OCI-LY3 (cell line): ENCODE results near the gene ALOXE3.
A peak's percentile ranks its signal among the peaks of the same experiment; 100 is the strongest.

ENCODE experiments used
- H2AFZ ChIP-seq: fragments of 200-600, 300-600 bp; shearing (Covaris generic); 2 replicates; pipeline ENCODE4 v1.6.0; 2014; ENCODE audit warnings: antibody characterized with exemption, low read depth, low read length
- H3K27ac ChIP-seq: fragments of 200-600, 300-600 bp; sonication (generic); 2 replicates; pipeline ENCODE4 v1.5.1; 2014; ENCODE audit warnings: mild to moderate bottlenecking, low read length, moderate library complexity, mixed read lengths
- H3K27me3 ChIP-seq: fragments of 200-600, 300-600 bp; sonication (generic); 2 replicates; pipeline ENCODE4 v1.6.1; 2014; ENCODE audit warnings: low read depth, low read length, mixed read lengths
- H3K36me3 ChIP-seq: fragments of 200-600, 300-600 bp; sonication (generic); replicated peaks from 2 replicates; pipeline ENCODE3; 2014; ENCODE audit warnings: low read depth, low read length, mixed read lengths
- H3K4me1 ChIP-seq: fragments of 300-600, 200-600 bp; sonication (generic); 2 replicates; pipeline ENCODE4 v1.6.1; 2014; ENCODE audit warnings: low read length, mixed read lengths
- H3K4me2 ChIP-seq: fragments of 200-600, 300-600 bp; sonication (generic); 2 replicates; pipeline ENCODE4 v1.6.1; 2014; ENCODE audit warnings: low read length, mixed read lengths
- H3K4me3 ChIP-seq: fragments of 300-600, 200-600 bp; sonication (generic); 2 replicates; pipeline ENCODE4 v1.5.1; 2014; ENCODE audit warnings: antibody characterized with exemption, mild to moderate bottlenecking, low read length, moderate library complexity
- H3K79me2 ChIP-seq: fragments of 300-600, 200-600 bp; shearing (Covaris generic); 2 replicates; pipeline ENCODE4 v1.6.1; 2014; ENCODE audit warnings: mild to moderate bottlenecking, low read length, mixed read lengths
- H3K9ac ChIP-seq: fragments of 300-600, 200-600 bp; shearing (Covaris generic); 2 replicates; pipeline ENCODE4 v1.6.0; 2014; ENCODE audit warnings: mild to moderate bottlenecking, low read length, moderate library complexity
- H3K9me3 ChIP-seq: fragments of 200-600, 300-600 bp; shearing (Covaris generic); 2 replicates; pipeline ENCODE4 v1.6.1; 2014; ENCODE audit warnings: low read length, mixed read lengths; ENCODE audit not compliant: insufficient read depth
- H4K20me1 ChIP-seq: fragments of 200-600, 300-600 bp; sonication (generic); 2 replicates; pipeline ENCODE4 v1.6.1; 2016; ENCODE audit warnings: low read length, mixed read lengths; ENCODE audit not compliant: insufficient read depth
- EZH2phosphoT487 ChIP-seq: fragments of 200-600 bp; shearing (Covaris generic); IDR thresholded peaks from 2 replicates; pipeline ENCODE4 v1.6.1; 2018; ENCODE audit warnings: antibody characterized with exemption, mixed run types, low read depth
- TF ChIP-seq, protein P1 (sequence below): fragments of 200-600, 300-600 bp; sonication (generic); IDR thresholded peaks from 2 replicates; pipeline ENCODE4 v1.5.1; 2014; ENCODE audit warnings: antibody characterized with exemption, low read length, low read depth

Gene ALOXE3

DNA sequence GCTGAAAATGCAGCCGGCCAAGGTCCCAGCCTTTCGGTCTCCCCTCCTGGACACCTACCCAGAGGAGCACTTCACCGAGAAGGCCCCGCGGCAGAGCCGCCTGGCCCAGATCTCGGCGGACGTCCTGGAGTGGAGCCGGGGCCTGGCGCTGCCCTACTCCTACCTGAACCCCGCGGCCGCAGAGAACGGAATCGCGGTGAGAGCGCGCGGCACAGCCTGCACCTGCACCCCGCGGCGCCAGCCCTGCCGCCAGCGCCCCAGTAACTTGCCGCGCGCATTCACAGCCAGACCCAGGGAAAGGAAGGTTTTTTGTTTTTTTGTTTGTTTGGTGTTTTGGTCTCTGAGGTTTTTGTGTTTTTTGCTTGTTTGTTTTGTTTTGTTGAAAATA is 46.0 kb downstream of the ALOXE3 start:
- TF ChIP-seq, protein P1, sequence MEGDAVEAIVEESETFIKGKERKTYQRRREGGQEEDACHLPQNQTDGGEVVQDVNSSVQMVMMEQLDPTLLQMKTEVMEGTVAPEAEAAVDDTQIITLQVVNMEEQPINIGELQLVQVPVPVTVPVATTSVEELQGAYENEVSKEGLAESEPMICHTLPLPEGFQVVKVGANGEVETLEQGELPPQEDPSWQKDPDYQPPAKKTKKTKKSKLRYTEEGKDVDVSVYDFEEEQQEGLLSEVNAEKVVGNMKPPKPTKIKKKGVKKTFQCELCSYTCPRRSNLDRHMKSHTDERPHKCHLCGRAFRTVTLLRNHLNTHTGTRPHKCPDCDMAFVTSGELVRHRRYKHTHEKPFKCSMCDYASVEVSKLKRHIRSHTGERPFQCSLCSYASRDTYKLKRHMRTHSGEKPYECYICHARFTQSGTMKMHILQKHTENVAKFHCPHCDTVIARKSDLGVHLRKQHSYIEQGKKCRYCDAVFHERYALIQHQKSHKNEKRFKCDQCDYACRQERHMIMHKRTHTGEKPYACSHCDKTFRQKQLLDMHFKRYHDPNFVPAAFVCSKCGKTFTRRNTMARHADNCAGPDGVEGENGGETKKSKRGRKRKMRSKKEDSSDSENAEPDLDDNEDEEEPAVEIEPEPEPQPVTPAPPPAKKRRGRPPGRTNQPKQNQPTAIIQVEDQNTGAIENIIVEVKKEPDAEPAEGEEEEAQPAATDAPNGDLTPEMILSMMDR: no peak
- no peak for TF ChIP-seq EZH2phosphoT487
- no peaks in the 10 kb centered on the region for H3K79me2 ChIP-seq
- H3K27ac ChIP-seq: no peak overlapping the region
- H3K9ac ChIP-seq: no peak overlapping the region
- H3K4me1 ChIP-seq: peaks cover 19% of the 10 kb centered on the region
- no peak overlapping the region for H3K4me3 ChIP-seq
- no peaks in the 10 kb centered on the region for H4K20me1 ChIP-seq
- H3K9me3 ChIP-seq: no peaks in the 10 kb centered on the region
- H3K4me2 ChIP-seq: no peak overlapping the region
- no peaks in the 10 kb centered on the region for H3K36me3 ChIP-seq
- H2AFZ ChIP-seq: no peak overlapping the region
- peaks cover 12% of the 10 kb centered on the region for H3K27me3 ChIP-seq

DNA sequence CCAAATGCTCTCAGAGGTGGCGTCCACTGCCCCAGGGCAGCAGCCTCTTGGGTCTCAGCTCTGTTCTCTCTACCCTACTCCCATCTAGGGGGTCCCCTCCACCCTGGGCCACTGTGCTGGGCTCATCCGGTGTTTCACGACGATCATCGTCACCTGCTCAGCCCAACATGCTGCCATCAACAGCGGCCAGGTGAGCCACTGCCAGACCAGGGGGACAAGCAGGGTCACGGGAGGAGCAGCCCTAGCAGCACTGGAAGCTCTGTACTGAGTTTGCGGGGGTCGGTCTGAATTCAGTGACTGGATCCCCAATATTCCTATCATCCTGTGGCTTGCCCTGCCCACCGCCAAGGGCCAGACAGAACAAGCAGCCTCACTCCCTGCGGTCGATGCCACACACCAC is 46.8 kb downstream of the ALOXE3 start:
- no peaks in the 10 kb centered on the region for H4K20me1 ChIP-seq
- no peak overlapping the region for H3K4me2 ChIP-seq
- peaks cover 19% of the 10 kb centered on the region for H3K4me1 ChIP-seq
- TF ChIP-seq EZH2phosphoT487: no peak
- TF ChIP-seq, protein P1: no peak
- no peak overlapping the region for H3K4me3 ChIP-seq
- H2AFZ ChIP-seq: no peak overlapping the region
- H3K79me2 ChIP-seq: no peaks in the 10 kb centered on the region
- H3K9ac ChIP-seq: no peak overlapping the region
- no peak overlapping the region for H3K27ac ChIP-seq
- no peaks in the 10 kb centered on the region for H3K36me3 ChIP-seq
- no peaks in the 10 kb centered on the region for H3K9me3 ChIP-seq
- peaks cover 12% of the 10 kb centered on the region for H3K27me3 ChIP-seq

DNA sequence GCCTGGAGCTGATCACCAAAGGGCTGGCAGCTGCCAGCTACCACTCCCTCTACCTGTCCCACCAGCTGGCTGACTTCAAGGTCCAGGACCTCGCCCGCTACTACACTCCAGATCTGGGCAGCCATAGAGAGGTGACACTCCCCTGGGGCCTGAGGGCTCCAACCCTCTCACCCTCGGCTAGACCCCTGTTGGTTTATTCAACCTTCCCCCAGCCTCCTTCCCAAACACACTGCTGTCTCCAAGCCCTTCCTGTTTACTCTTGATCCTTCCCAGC is 48.8 kb downstream of the ALOXE3 start:
- H3K4me3 ChIP-seq: no peak overlapping the region
- no peaks in the 10 kb centered on the region for H3K79me2 ChIP-seq
- H3K9me3 ChIP-seq: no peaks in the 10 kb centered on the region
- no peak overlapping the region for H3K27ac ChIP-seq
- no peak overlapping the region for H2AFZ ChIP-seq
- no peak overlapping the region for H3K4me2 ChIP-seq
- peaks cover 11% of the 10 kb centered on the region for H3K27me3 ChIP-seq
- peaks cover 19% of the 10 kb centered on the region for H3K4me1 ChIP-seq
- H3K9ac ChIP-seq: no peak overlapping the region
- no peaks in the 10 kb centered on the region for H4K20me1 ChIP-seq
- TF ChIP-seq, protein P1: no peak
- no peak for TF ChIP-seq EZH2phosphoT487
- H3K36me3 ChIP-seq: no peaks in the 10 kb centered on the region

DNA sequence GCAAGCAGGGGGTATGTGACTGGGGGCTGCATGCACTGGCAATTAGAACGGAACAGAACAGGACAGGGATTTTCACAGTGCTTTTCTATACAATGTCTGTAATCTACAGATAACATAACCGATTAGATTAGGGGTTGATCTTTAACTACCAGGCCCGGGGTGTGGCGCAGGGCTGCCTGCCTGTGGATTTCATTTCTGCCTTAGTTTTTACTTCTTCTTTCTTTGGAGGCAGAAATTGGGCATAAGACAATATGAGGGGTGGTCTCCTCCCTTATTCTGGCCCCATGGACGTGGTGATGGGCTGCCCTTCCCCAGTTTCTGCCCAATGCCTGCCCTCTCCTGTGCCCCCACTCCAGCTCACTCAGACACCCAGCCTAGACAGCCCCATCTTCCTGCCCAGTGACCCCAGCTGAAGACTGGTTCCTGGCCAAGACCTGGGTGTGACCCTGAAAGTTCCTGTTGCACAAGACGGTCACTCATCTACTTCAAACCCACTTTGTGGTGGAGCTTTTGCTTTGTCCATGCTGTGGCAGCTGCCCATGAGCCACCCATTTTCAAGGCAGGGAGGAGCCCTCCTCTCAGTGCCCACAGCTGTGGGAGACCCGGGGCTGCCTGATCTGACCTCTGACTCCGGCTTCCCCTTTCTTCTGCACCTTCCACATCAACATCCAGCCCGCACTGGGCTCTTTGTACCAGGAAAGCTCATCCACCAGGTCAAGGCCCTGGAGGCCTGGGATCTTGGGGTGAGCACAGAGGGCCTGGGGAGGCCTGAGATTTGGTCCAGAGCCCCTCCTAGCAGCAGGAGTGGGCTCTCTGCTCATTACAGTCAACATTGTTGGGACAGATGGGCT is 49.4 kb downstream of the ALOXE3 start:
- 0 out of 2 replicates have a peak overlapping the region, but pooled peaks have one; percentile 7 for H3K4me2 ChIP-seq
- TF ChIP-seq, protein P1: no peak
- no peak for TF ChIP-seq EZH2phosphoT487
- peaks cover 16% of the 10 kb centered on the region for H3K4me1 ChIP-seq
- H3K4me3 ChIP-seq: no peak overlapping the region
- peaks cover 5% of the 10 kb centered on the region for H3K27me3 ChIP-seq
- no peaks in the 10 kb centered on the region for H4K20me1 ChIP-seq
- H3K79me2 ChIP-seq: no peaks in the 10 kb centered on the region
- H3K9ac ChIP-seq: no peak overlapping the region
- no peak overlapping the region for H2AFZ ChIP-seq
- no peak overlapping the region for H3K27ac ChIP-seq
- H3K9me3 ChIP-seq: no peaks in the 10 kb centered on the region
- no peaks in the 10 kb centered on the region for H3K36me3 ChIP-seq
